Muscle layer of duodenum (tissue), 2 donors: ENCODE data around the gene TSHZ2.

Experiments
- H3K27ac ChIP-seq: one replicate; pipeline ENCODE4 v1.7.0; 2013; ENCODE audit warnings: mild to moderate bottlenecking, low read length
- H3K27me3 ChIP-seq: one replicate; pipeline ENCODE4 v1.7.0; 2013; ENCODE audit warnings: low read depth, mild to moderate bottlenecking, control low read depth, low read length
- H3K36me3 ChIP-seq, 2 donors: one replicate each; pipeline ENCODE4 v1.7.0; 2013; ENCODE audit warnings: low read length in 2 of 2, control low read depth in 1 of 2, mild to moderate bottlenecking in 1 of 2; ENCODE audit not compliant: insufficient read depth in 2 of 2, control insufficient read depth in 1 of 2
- H3K4me1 ChIP-seq, 2 donors: one replicate each; pipeline ENCODE4 v1.7.0; 2013; ENCODE audit warnings: low read length in 2 of 2, mild to moderate bottlenecking in 2 of 2, control low read depth in 1 of 2, moderate library complexity in 1 of 2; ENCODE audit not compliant: insufficient read depth in 2 of 2, control insufficient read depth in 1 of 2
- H3K4me3 ChIP-seq, 2 donors: one replicate each; pipeline ENCODE4 v1.7.0; 2013; ENCODE audit warnings: low read length in 2 of 2, low read depth in 1 of 2, mild to moderate bottlenecking in 1 of 2
- H3K9me3 ChIP-seq, 2 donors: one replicate each; pipeline ENCODE4 v1.7.0; 2013; ENCODE audit warnings: low read length in 2 of 2, control low read depth in 1 of 2, mild to moderate bottlenecking in 1 of 2; ENCODE audit not compliant: control insufficient read depth in 1 of 2
- donor health status: healthy.

Gene TSHZ2

GRCh38 chr20:53091789-53092188 lies 119.6 kb downstream of the TSHZ2 start:
- H3K27me3 ChIP-seq = no peaks in the 10 kb centered on the region
- no peak overlapping the region for H3K27ac ChIP-seq
- no peaks in the 10 kb centered on the region for H3K36me3 ChIP-seq
- H3K4me3 ChIP-seq = no peak overlapping the region
- H3K9me3 ChIP-seq = no peaks in the 10 kb centered on the region
- no peaks in the 10 kb centered on the region for H3K4me1 ChIP-seq

GRCh38 chr20:53092772-53093300 lies 120.7 kb downstream of the TSHZ2 start:
- Histone ChIP-seq H3K36me3 (no peaks in the 10 kb centered on the region), H3K27me3 (no peaks in the 10 kb centered on the region), H3K9me3 (no peaks in the 10 kb centered on the region), H3K4me3 (no peak overlapping the region), H3K27ac (no peak overlapping the region), H3K4me1 (no peaks in the 10 kb centered on the region)

- H3K4me3 ChIP-seq = no peak overlapping the region
- peaks cover 0 to 14% of the 10 kb centered on the region in 2 donors for H3K4me1 ChIP-seq
- H3K9me3 ChIP-seq = no peaks in the 10 kb centered on the region
- H3K27ac ChIP-seq = no peak overlapping the region
- H3K27me3 ChIP-seq = no peaks in the 10 kb centered on the region
- no peaks in the 10 kb centered on the region for H3K36me3 ChIP-seq
Observed at GRCh38 chr20:53097371-53097770, 125.2 kb downstream of the TSHZ2 start.

DNA sequence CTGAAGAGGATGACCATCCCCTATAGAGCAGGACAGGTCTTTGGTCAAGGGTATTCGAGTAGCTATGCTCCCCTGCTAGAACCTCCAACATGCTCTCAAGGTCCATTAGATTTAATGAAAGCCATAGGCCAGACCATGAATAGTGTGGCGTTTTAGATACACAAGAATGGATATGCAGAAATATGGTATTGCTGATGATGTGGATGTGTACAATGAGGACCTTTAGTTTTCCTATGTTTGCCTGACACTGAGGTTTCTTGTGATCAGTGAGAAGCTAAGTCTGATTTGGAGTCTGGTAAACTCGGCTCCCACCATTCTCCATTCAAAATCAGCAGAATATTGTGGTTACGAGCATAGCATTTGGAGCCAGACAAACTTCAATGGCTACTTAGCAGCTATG lies 125.6 kb downstream of the TSHZ2 start:
- no peaks in the 10 kb centered on the region for H3K27me3 ChIP-seq
- H3K9me3 ChIP-seq = no peaks in the 10 kb centered on the region
- no peak overlapping the region for H3K4me3 ChIP-seq
- no peak overlapping the region for H3K27ac ChIP-seq
- H3K4me1 ChIP-seq = peaks cover 0 to 14% of the 10 kb centered on the region in 2 donors
- H3K36me3 ChIP-seq = no peaks in the 10 kb centered on the region

GRCh38 chr20:53098621-53099020 lies 126.5 kb downstream of the TSHZ2 start:
- no peaks in the 10 kb centered on the region for H3K36me3 ChIP-seq
- no peaks in the 10 kb centered on the region for H3K27me3 ChIP-seq
- H3K4me3 ChIP-seq = no peak overlapping the region
- H3K4me1 ChIP-seq = peaks cover 0 to 14% of the 10 kb centered on the region in 2 donors
- H3K27ac ChIP-seq = no peak overlapping the region
- H3K9me3 ChIP-seq = no peaks in the 10 kb centered on the region

DNA sequence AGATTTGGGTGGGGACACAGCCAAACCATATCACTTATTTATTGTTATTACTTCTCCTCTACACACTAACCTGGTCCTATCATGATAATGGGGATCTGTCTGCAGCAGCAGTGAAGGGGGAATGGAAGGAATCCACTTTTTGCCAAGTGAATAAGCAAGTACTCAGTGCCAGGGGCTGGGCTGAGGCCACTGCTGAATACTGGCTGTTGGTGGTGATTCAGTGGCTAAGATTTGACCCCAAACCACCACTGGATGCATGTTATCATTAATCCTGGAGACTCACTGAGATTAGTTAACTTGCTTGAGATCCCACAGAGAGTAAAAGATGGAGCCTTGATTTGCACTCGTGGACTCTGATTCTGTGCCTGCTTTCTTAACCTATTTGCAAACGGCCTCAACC lies 127.7 kb downstream of the TSHZ2 start:
- no peak overlapping the region for H3K4me3 ChIP-seq
- peaks cover 0 to 14% of the 10 kb centered on the region in 2 donors for H3K4me1 ChIP-seq
- no peaks in the 10 kb centered on the region for H3K9me3 ChIP-seq
- no peaks in the 10 kb centered on the region for H3K36me3 ChIP-seq
- no peak overlapping the region for H3K27ac ChIP-seq
- H3K27me3 ChIP-seq = no peaks in the 10 kb centered on the region

DNA sequence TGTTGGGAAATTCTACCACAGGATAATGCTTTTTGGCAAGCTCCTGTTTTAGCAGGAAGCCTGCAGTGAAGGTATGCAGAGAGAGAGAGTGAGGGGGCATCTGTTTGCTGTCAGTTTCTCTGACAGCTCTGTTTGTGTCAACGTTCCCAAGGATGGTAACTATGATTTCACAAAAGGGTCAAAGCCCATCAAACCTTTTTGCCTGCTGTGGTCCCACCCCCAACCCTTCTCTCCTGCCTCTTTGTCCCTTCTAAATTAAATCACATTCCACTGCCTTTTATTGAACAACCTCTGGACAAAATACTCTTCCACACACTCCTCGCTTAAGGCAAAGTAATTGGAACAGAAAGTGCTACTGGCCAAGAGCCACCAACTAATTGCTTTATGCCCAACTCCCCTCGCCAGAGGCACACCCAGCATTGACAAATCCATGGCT lies 128.3 kb downstream of the TSHZ2 start:
- Histone ChIP-seq H3K27me3 (no peaks in the 10 kb centered on the region), H3K9me3 (no peaks in the 10 kb centered on the region), H3K27ac (no peak overlapping the region), H3K4me1 (peaks cover 0 to 14% of the 10 kb centered on the region in 2 donors), H3K36me3 (no peaks in the 10 kb centered on the region), H3K4me3 (no peak overlapping the region)

DNA sequence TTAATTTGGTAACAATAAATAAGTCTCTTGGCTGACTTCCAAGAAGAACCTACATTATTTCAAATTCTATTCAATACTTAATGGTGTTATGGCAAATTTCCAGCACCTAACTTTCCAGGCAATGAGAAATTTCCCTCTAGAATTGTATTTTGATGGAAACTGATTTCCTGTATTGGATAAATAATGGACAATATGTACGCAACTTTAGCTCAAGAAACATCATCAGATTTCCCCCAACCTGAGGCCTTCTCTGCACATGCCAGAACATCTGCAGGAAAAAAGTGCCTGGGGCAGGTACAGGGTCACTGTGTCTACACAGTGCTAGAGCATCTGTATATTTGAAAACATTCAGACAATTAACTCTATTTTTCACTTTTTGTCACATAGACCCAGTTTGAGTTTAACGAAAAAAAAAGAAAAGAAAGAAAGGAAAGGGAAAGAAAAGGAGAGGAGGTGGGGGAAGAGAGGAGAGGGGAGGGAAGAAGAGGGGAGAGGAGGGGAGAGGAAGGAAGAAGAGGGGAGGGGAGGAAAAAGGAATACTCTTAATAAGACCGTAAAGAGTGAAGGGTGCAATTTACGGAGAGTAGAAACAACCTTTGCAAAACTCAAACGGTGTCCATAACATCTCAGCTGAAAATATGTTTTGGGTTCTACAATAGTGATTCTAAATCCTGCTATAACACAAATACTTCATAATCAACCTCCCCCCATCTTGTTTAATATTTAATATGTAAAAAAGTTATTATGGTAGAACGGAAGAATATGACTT lies 130.0 kb downstream of the TSHZ2 start:
- no peaks in the 10 kb centered on the region for H3K36me3 ChIP-seq
- no peak overlapping the region for H3K4me3 ChIP-seq

GRCh38 chr20:53103124-53103523 lies 131.0 kb downstream of the TSHZ2 start:
- H3K36me3 ChIP-seq = no peaks in the 10 kb centered on the region
- peaks cover 0 to 14% of the 10 kb centered on the region in 2 donors for H3K4me1 ChIP-seq
- no peak overlapping the region for H3K27ac ChIP-seq
- no peak overlapping the region for H3K4me3 ChIP-seq
- H3K9me3 ChIP-seq = no peaks in the 10 kb centered on the region
- H3K27me3 ChIP-seq = no peaks in the 10 kb centered on the region

More for the DNA sequence above, 130.0 kb downstream of the TSHZ2 start:
- Histone ChIP-seq H3K9me3 (no peaks in the 10 kb centered on the region), H3K27ac (no peak overlapping the region), H3K27me3 (no peaks in the 10 kb centered on the region), H3K4me1 (peaks cover 0 to 14% of the 10 kb centered on the region in 2 donors)

GRCh38 chr20:53104884-53105283 lies 132.7 kb downstream of the TSHZ2 start:
- Histone ChIP-seq H3K4me3 (no peak overlapping the region), H3K9me3 (no peaks in the 10 kb centered on the region), H3K4me1 (peaks cover 0 to 11% of the 10 kb centered on the region in 2 donors), H3K27me3 (no peaks in the 10 kb centered on the region), H3K27ac (no peak overlapping the region), H3K36me3 (no peaks in the 10 kb centered on the region)

- Histone ChIP-seq H3K36me3 (peaks cover 0 to 3% of the 10 kb centered on the region in 2 donors), H3K4me3 (no peak overlapping the region), H3K27me3 (no peaks in the 10 kb centered on the region), H3K4me1 (no peaks in the 10 kb centered on the region), H3K27ac (no peak overlapping the region), H3K9me3 (no peaks in the 10 kb centered on the region)
Observed at GRCh38 chr20:53116733-53117132, 144.6 kb downstream of the TSHZ2 start.

- no peak overlapping the region for H3K4me3 ChIP-seq
- H3K4me1 ChIP-seq = no peaks in the 10 kb centered on the region
- no peaks in the 10 kb centered on the region for H3K27me3 ChIP-seq
- H3K9me3 ChIP-seq = no peaks in the 10 kb centered on the region
- H3K36me3 ChIP-seq = no peaks in the 10 kb centered on the region
- no peak overlapping the region for H3K27ac ChIP-seq
Observed at GRCh38 chr20:53122853-53123252, 150.7 kb downstream of the TSHZ2 start.
